Measurements from ENCODE around the gene CGNL1.
A peak's percentile ranks its signal among the peaks of the same experiment; 100 is the strongest.

Gene CGNL1

GRCh38 chr15:57544848-57545480 lies 168.7 kb downstream of the CGNL1 start:
- no peak for DNase-seq (ENCODE audit: low read depth in 1 of 2, low spot score in 1 of 2)

DNA sequence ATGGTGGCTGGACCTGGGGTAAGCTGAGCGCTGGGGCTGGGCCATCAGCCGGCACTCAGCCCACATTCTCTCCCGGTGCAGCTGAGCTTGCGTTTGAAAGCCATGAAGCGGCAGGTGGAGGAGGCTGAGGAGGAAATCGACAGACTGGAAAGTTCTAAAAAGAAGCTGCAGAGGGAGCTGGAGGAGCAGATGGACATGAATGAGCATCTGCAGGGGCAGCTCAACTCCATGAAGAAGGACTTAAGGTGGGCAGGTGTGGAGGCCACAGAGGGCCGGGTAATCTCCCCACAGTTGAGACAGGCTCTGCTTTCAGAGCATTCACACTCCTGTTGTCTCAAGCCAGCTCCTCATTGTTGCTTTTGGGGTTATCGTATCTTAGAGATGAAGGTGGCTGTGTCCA lies 169.7 kb downstream of the CGNL1 start:
- DNase-seq (ENCODE audit: low read depth in 1 of 2, low spot score in 1 of 2): no peak

- DNase-seq (ENCODE audit: low read depth in 1 of 2, low spot score in 1 of 2): no peak
Observed at GRCh38 chr15:57547243-57547755, 171.0 kb downstream of the CGNL1 start.

- no peak for DNase-seq (ENCODE audit: low read depth in 1 of 2, low spot score in 1 of 2)
Observed at GRCh38 chr15:57548351-57548750, 172.0 kb downstream of the CGNL1 start.

DNA sequence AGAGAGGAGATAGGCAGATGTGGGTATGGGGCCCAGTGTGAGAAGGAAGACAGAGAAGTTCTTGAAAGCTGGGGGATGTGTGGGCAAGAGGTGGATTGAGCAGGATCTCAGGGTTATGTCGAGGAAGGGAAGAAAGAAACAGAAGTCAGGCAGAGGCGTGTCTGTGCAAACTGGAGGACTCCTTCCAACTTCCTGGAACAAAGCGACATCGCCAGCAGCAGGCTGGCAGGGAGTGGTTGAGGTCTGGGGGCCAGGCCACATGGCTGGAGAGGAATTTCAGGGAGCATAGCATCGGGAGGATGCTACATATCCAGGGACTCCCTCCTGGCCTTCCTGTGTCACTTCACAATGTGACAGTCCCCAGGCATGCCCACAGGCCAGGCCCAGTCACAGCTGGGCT lies 172.5 kb downstream of the CGNL1 start:
- no peak for DNase-seq (ENCODE audit: low read depth in 1 of 2, low spot score in 1 of 2)

DNA sequence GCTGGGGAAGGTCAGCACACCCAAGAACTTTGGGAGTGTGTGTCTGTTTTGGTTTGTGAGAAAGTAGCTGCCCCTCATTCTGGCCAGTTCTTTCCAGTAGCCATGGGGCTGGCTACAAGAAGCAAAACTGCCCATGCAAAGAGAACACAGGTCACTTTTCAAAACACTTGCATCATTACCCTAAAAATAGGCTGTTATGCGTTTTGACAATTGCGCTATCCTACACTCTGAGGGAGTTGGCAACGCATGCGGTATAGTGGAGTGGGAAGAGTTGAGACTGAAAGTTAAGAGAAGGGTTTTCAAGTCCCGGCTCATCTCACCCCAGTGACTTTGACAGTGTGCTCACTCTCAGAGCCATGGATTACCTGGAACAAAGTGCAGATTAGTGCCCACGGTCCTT lies 173.6 kb downstream of the CGNL1 start:
- no peak for DNase-seq (ENCODE audit: low read depth in 1 of 2, low spot score in 1 of 2)

GRCh38 chr15:57550640-57551039 lies 174.3 kb downstream of the CGNL1 start:
- no peak for DNase-seq (ENCODE audit: low read depth in 1 of 2, low spot score in 1 of 2)

GRCh38 chr15:57551715-57552677 lies 175.7 kb downstream of the CGNL1 start:
- no peak for DNase-seq (ENCODE audit: low read depth in 1 of 2, low spot score in 1 of 2)

DNA sequence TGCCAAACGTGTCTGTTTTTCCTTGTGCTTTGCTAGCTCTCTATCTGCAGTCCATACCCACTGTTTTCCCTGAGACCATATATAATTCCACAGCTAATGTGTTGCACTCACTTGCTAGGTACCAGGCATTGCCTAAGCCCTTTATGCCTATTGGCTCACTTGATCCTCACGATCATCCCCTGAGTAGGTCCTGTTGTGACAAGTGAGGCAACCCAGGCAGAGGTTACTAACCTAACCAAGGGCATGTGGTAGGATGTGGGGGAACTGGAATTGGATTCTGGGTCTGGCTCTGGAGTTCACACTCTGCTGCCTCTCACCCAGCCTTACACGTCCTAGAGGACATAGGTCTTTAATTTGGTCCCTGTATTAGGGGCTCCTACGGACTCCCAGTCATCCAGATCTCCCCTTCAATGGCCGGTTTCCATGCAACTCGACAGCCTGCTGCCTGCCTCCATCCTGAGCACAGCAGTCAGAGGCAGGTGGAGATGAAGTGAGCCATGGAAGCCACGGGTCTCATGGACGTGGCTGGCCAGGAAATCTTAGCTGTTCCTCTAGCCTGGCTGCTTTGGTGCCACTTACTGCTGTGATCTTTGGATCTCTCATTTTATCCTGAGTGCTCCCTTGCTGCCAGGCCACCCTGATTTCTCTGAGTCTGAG lies 176.5 kb downstream of the CGNL1 start:
- DNase-seq (ENCODE audit: low read depth in 1 of 2, low spot score in 1 of 2): no peak

GRCh38 chr15:57553526-57553925 lies 177.2 kb downstream of the CGNL1 start:
- DNase-seq (ENCODE audit: low read depth in 1 of 2, low spot score in 1 of 2): no peak

DNA sequence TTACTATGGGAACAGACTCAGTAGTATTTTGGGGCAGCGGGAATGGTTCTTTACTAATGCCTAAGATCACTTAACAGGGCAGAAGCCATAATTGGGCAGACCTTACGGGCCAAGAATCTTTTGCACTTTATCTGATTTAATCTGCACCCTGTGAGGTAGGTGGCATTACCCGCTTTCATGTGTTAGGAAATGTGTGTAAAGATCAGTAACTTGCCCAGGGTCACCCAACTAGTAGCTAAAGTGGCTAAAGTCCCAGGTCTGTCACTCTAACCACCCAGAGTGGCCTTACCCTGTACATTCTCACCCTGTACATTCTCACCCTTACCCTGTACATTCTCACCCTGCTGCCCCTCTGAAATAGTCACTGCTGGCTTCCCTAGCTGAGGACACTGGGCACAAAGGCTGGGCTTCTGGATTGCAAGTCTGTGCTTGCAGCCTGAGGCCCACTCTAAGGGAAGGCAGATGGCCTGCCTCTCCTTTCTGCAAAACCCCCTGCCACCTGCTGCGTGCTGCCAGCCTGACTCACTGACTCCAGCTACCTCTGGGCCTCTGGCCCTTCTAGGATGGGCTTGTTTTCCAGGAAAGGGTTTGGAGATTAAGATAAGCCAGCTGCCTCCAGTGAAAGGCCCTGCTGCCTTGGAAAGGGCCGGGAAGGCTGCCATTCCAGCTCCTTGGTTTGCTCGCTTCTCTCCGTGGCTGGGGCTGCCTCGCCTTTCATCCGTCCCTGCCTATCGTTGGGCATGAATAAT lies 177.9 kb downstream of the CGNL1 start:
- DNase-seq (ENCODE audit: low read depth in 1 of 2, low spot score in 1 of 2): no peak

DNA sequence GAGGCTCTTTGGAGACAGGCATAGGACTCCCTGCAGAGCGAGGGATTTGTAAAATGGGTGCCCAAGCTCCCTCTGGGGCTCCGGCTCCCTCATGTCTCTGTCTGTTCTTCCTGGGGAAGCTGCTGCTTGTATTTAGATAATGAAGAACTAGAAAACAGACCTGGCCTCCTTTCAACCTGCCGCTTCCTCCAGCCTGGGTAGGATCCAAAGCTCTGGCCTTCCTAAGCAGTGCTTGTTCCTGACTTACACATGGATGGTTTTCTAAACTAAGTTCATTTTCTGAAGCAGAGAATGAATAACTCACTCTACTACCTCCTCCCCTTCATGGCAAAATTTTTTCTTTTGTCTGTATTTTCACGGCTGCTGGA lies 178.5 kb downstream of the CGNL1 start:
- no peak for DNase-seq (ENCODE audit: low read depth in 1 of 2, low spot score in 1 of 2)

GRCh38 chr15:57555270-57555669 lies 179.0 kb downstream of the CGNL1 start:
- no peak for DNase-seq (ENCODE audit: low read depth in 1 of 2, low spot score in 1 of 2)

DNA sequence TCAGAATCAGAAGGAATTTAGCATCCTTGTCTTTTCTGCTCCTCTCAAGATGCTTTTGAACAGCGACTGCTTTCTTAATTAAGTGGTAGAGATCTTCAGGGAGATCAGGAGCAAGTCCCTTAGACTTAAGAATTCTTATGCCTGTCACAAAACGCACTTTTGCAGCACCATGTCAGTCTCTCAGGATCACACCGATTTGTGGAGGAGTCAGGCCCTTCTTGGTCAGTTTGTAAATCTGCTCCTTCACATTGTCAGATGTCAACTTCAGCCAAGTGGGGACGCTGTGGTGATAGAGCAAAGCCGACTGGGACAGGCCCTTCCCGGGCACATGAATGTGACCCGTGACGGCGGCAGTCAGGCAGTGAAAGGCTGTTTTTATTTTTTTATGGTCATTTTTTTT lies 179.7 kb downstream of the CGNL1 start:
- DNase-seq (ENCODE audit: low read depth in 1 of 2, low spot score in 1 of 2): no peak

DNA sequence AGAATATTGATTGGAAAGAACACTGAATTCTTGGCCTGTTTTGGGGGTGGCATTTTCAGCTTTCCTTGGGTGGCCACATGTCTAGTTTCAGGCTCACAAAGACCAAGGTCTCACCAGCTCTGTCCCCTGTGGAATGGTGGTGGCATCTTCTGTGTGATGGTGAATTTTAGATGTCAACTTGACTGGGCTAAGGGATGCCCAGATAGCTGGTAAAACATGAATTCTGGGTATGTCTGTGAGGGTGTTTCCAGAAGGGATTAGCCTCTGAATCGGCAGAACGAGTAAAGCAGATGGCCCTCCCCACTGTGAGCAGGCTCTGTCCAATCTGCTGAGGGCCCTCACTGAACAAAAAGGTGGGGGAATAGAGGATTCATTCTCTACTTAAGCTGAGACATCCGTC lies 181.0 kb downstream of the CGNL1 start:
- DNase-seq (ENCODE audit: low read depth in 1 of 2, low spot score in 1 of 2): no peak

GRCh38 chr15:57557810-57558209 lies 181.5 kb downstream of the CGNL1 start:
- no peak for DNase-seq (ENCODE audit: low read depth in 1 of 2, low spot score in 1 of 2)

- peak; percentile 44 to 58 for DNase-seq (ENCODE audit: low read depth in 1 of 2, low spot score in 1 of 2)
Observed at GRCh38 chr15:57559875-57560274, 183.6 kb downstream of the CGNL1 start.

DNA sequence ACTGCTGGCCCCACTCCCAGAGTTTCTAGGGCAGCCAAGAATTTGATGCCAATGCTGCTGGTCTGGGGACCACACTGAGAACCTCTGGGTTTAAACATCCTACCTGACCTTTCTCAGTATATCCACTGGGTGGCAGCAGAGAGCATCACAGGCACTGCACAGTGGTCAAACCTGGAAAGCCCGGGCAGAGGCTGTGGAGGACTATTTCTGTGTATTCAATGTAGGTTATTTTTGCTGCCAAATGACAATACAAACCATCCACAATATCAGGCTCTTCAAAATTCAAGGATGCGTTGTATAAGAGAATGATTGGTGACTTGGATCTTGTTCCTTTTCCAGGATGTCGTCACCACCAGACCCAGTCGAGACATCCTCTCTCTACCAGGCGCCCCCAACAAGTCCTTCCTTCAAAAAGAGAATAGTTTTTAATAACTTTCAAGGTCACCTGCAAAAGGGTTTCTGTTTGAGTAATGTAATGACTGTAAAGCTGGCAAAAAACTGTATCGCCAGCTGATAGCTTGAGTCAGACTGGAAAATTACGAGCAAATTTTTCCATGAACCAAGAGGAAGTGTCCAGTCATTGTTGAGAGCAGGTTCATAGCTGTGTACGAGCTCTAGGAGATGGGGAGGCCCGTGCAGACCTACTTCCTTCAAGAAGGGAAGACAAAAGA lies 184.9 kb downstream of the CGNL1 start:
- DNase-seq (ENCODE audit: low read depth in 1 of 2, low spot score in 1 of 2): peak; percentile 13 to 36

GRCh38 chr15:57562196-57562769 lies 186.0 kb downstream of the CGNL1 start:
- no peak for DNase-seq (ENCODE audit: low read depth in 1 of 2, low spot score in 1 of 2)

DNA sequence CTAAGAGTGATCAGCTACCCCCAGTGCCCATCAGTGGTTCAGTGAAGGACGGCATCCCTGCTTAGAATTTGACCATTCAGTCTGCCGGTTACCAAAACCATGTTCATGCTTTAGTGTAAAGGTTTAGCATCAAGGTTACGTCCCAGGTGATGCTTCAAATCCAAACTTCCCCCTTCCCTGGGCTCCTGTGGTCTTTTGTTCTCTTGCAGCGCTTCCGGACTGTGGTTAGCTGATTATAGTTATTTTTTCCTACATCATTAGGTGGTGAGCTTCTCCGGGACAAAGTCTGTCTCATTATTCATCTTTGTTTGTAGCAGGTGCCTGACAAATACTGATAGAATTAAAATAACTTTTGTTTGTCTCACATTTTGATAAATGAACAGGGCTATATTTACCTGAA lies 187.1 kb downstream of the CGNL1 start:
- no peak for DNase-seq (ENCODE audit: low read depth in 1 of 2, low spot score in 1 of 2)
